Central memory CD8-positive, alpha-beta T cell (primary cell): ENCODE data around the gene B4GALT1.

Experiments used
- ATAC-seq: fragments of 150-1000 bp; cut with Tn5 transposase; replicated peaks from 2 replicates; pipeline ENCODE4 v1.10.0; 2022; ENCODE audit warnings: mild to moderate bottlenecking, moderate FRiP score, moderate number of reproducible peaks; ENCODE audit not compliant: poor library complexity, severe bottlenecking; ENCODE audit errors: extremely low read depth
- DNase-seq, 2 donors: peaks; one replicate each; pipeline ENCODE4 v3.0.0; 2021; ENCODE audit warnings: low spot score in 2 of 2
- H3K27ac Mint-ChIP-seq: one replicate; pipeline ENCODE4 v1.8.0; 2022; ENCODE audit warnings: low read depth, mild to moderate bottlenecking, moderate library complexity, mixed read lengths
- H3K27me3 Mint-ChIP-seq: one replicate; pipeline ENCODE4 v1.8.0; 2022; ENCODE audit warnings: mixed read lengths
- H3K36me3 Mint-ChIP-seq: one replicate; pipeline ENCODE4 v1.8.0; 2022; ENCODE audit warnings: mild to moderate bottlenecking, moderate library complexity, mixed read lengths; ENCODE audit not compliant: insufficient read depth
- H3K4me1 Mint-ChIP-seq: one replicate; pipeline ENCODE4 v1.8.0; 2022; ENCODE audit warnings: mixed read lengths
- H3K4me3 Mint-ChIP-seq: one replicate; pipeline ENCODE4 v1.8.0; 2022; ENCODE audit warnings: mild to moderate bottlenecking, moderate library complexity, mixed read lengths
- H3K9me3 Mint-ChIP-seq: one replicate; pipeline ENCODE4 v1.8.0; 2022; ENCODE audit warnings: mixed read lengths

B4GALT1 gene

DNA sequence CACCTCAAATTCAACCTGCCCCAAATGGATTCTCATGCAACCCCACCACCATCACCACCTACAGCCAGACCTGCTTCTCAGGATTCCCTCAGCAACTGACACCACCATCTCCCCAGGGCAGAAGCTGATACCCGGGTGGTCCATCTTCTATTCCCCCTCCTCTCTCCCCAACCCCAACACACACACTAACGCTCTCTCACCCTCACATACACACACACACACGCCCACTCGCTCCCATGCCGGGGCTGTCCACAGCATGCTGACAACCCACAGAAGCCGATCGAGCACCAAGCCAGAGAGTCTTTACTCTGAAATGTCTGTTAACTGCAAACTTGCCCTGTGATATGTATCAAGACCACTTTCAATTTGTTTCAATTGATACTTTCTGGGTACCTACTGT is 28.4 kb downstream of the B4GALT1 start:
- ATAC-seq (no peak), DNase-seq (no peak)
- peak overlapping the region; percentile 49 for H3K4me3 Mint-ChIP-seq
- H3K9me3 Mint-ChIP-seq, result no peaks in the 10 kb centered on the region
- H3K4me1 Mint-ChIP-seq, result peaks cover 78% of the 10 kb centered on the region
- peaks cover 49% of the 10 kb centered on the region for H3K36me3 Mint-ChIP-seq
- H3K27ac Mint-ChIP-seq, result peak overlapping the region; percentile 91
- H3K27me3 Mint-ChIP-seq, result no peaks in the 10 kb centered on the region

DNA sequence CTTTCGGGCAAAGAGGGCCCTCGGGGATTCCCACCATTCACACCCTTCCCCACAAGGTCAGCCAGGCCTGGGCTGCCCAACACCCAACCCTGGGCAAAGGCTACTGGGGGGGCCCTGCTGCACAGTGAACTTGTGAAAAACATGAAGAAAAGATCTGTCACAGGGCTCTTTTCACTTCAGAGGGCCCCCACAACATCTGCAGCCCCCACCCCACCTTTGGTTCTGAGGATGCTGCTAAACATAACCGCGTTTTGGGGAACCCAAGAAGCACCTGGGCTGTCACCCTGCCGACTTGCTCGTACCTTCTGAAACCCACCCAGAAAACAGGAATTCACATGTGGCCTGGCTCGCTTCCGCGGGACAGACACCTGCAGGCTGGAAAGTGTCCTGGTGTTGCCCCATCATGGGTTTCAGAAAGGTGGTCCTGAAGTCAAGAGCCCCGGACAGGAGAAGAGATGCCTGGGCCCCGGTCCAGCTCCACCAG is 29.3 kb downstream of the B4GALT1 start:
- Mint-ChIP-seq H3K4me1 (peaks cover 78% of the 10 kb centered on the region), H3K4me3 (peak overlapping the region; percentile 49), H3K27ac (peak overlapping the region; percentile 91), H3K9me3 (no peaks in the 10 kb centered on the region), H3K36me3 (peaks cover 55% of the 10 kb centered on the region), H3K27me3 (no peaks in the 10 kb centered on the region)
- DNase-seq, result no peak
- ATAC-seq, result peak; percentile 5

DNA sequence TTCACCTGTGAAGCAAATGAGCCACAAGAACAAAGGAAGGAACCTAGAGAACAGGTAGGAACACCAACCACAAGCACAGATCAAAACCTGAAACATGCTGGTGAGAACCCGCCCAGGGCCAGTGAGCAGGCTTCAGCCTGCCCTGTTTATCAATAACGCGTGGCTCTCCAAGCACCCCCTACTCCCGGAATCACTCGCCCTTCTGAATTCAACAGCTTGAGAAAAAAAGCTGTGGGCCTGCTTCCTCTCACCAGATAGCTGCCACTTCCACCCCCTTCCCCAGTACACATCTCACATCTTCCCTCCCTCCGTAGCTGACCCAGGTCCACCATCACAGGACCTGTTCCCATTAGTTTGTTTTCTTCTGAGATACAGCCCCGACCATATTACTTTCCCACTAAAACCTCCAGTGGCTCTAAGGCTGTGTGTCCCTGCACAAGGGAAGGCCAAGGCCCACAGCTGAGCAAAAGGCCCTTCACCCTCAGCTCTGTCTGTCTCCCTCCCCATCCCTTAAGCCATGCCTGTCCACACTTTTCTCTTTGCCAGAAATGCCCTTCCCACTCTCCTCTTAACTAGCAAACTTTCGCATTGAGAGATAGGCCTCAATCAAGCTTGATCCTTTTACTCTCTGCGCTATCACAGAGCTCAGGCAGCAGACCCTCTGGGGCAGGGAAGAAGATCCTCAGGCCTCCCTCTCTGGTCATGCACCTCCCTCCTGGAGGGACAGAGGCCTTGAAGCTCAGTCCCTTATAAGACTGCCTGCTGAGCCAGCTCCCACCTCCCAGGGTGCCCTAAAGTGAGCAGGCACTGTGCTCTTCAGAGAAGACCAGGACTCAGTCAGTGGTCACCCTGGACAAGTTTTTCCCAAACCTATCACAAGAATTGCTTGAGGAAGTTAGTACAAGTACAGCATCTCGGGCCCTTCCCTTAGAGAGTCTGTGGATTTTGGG is 30.1 kb downstream of the B4GALT1 start:
- DNase-seq (no peak), ATAC-seq (no peak)
- Mint-ChIP-seq H3K27me3 (no peaks in the 10 kb centered on the region), H3K36me3 (peaks cover 56% of the 10 kb centered on the region), H3K4me3 (peak overlapping the region; percentile 49), H3K4me1 (peaks cover 73% of the 10 kb centered on the region), H3K9me3 (no peaks in the 10 kb centered on the region), H3K27ac (peak overlapping the region; percentile 91)

DNA sequence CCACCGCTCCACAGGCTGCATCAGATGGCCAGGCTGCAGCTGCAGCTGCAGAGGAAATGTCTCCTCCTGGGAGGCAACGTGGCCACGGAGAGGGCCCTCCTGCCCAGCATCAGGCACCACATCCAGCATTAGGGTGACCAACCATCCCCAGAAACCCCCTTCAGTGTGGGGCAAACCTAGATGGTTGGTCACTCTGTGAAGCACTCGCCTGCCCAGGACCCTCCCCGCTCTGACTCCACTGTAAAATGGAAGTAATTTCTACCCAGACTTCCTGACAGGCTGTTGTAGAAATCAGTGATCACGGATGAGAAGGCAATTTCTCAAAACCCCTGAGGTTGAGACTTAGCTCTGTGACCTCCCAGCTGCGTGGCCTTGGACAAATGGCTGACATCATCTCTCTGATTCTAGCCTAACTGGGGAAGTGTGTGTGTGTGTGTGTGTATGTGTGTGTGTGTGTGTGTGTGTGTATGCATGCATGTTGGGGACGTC is 31.6 kb downstream of the B4GALT1 start:
- DNase-seq, result no peak
- peaks cover 59% of the 10 kb centered on the region for H3K36me3 Mint-ChIP-seq
- peaks cover 73% of the 10 kb centered on the region for H3K4me1 Mint-ChIP-seq
- H3K4me3 Mint-ChIP-seq, result peak overlapping the region; percentile 49
- H3K9me3 Mint-ChIP-seq, result no peaks in the 10 kb centered on the region
- ATAC-seq, result no peak
- peak overlapping the region; percentile 91 for H3K27ac Mint-ChIP-seq
- no peaks in the 10 kb centered on the region for H3K27me3 Mint-ChIP-seq

DNA sequence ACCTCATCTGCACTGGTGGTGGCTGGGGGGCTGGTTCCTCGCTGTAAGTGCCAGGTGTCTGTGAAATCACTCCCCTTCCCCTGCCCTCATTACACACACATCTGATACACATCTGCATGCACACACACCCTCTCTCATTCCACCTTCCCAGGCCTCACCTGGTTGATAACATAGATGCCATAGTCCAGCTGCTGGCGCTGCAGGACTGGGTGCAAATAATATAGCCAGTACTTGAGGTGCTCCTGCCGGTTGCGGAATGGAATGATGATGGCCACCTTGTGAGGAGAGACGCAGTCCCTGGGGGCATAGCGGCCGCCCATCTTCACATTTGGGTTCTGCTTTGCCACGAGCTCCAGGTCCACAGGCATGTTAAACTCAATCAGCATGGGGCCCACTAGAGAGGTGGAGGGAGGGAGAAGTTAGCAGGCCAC is 32.1 kb downstream of the B4GALT1 start:
- H3K27ac Mint-ChIP-seq, result peak overlapping the region; percentile 91
- peaks cover 77% of the 10 kb centered on the region for H3K4me1 Mint-ChIP-seq
- H3K36me3 Mint-ChIP-seq, result peaks cover 60% of the 10 kb centered on the region
- DNase-seq, result no peak
- H3K4me3 Mint-ChIP-seq, result peak overlapping the region; percentile 49
- no peak for ATAC-seq
- no peaks in the 10 kb centered on the region for H3K27me3 Mint-ChIP-seq
- H3K9me3 Mint-ChIP-seq, result no peaks in the 10 kb centered on the region

DNA sequence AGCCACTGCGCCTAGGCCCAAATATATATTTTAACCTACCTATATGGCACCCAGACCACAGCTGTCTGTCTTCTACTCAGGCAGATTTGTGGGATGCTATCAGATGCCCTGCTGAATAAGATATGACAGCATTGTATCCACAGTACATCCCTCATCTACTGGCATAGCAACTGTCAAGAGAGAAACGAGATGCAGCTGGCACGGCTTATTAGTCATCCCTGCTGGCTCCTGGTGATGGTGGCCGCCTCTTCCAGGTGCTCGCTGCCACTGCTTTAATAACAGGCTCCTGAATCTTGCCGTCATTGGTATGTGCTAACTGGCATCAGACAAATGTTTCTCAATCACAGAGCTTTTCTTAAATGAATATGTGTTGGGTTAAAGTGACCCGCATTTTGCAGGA is 34.0 kb downstream of the B4GALT1 start:
- H3K36me3 Mint-ChIP-seq, result peaks cover 65% of the 10 kb centered on the region
- no peak overlapping the region for H3K4me3 Mint-ChIP-seq
- ATAC-seq (no peak), DNase-seq (no peak)
- no peaks in the 10 kb centered on the region for H3K27me3 Mint-ChIP-seq
- peak overlapping the region; percentile 54 for H3K27ac Mint-ChIP-seq
- no peaks in the 10 kb centered on the region for H3K9me3 Mint-ChIP-seq
- peaks cover 78% of the 10 kb centered on the region for H3K4me1 Mint-ChIP-seq

DNA sequence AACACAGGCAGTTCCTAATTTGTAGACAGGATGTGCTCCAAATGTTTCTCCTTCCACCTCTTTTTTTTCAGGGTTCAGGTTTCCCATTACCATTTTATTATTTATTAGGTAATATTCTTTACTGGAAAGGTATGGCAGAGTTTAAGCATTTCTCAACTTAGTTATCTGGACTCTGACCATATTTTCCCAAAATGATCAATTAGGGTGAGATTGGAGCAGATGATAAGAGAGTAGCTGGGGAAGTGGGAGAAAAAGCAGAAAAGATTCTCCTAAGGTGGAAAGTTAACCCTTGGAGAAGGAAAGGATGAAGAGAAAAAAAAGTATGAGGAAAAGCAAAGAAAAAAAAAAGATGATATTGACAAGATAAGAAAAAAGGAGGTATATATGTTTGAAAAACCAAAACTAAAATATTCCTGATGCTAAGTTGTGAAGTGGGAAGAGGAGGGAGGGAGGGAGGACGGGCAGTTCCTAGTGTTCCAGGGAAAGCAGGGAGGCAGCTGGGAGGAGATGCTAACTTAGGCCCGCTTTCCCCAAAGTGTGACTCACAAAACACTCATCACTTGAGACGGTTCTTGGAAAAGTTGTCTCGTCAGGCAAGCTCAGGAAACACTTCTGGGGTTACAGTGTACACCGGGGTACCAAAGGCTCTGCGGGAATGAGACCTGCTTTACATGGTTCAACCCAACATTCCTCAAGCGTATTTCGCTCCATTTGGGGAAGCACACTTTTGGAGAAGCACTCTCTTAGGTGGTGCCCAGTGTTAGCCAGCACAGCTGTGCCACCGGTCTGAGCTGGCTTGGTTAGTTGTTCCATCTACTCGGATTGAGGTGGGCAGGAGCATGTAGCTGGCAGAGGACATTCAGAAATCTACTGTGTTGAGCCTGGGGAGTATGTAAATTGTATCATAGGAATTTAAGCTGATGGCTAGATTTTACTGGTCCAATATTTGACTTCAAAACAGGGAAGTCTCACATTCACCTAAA is 35.1 kb downstream of the B4GALT1 start:
- H3K36me3 Mint-ChIP-seq, result peaks cover 69% of the 10 kb centered on the region
- no peak for DNase-seq
- H3K4me1 Mint-ChIP-seq, result peaks cover 77% of the 10 kb centered on the region
- ATAC-seq, result no peak
- H3K27me3 Mint-ChIP-seq, result no peaks in the 10 kb centered on the region
- H3K4me3 Mint-ChIP-seq, result peak overlapping the region; percentile 10
- no peaks in the 10 kb centered on the region for H3K9me3 Mint-ChIP-seq
- peak overlapping the region; percentile 100 for H3K27ac Mint-ChIP-seq

DNA sequence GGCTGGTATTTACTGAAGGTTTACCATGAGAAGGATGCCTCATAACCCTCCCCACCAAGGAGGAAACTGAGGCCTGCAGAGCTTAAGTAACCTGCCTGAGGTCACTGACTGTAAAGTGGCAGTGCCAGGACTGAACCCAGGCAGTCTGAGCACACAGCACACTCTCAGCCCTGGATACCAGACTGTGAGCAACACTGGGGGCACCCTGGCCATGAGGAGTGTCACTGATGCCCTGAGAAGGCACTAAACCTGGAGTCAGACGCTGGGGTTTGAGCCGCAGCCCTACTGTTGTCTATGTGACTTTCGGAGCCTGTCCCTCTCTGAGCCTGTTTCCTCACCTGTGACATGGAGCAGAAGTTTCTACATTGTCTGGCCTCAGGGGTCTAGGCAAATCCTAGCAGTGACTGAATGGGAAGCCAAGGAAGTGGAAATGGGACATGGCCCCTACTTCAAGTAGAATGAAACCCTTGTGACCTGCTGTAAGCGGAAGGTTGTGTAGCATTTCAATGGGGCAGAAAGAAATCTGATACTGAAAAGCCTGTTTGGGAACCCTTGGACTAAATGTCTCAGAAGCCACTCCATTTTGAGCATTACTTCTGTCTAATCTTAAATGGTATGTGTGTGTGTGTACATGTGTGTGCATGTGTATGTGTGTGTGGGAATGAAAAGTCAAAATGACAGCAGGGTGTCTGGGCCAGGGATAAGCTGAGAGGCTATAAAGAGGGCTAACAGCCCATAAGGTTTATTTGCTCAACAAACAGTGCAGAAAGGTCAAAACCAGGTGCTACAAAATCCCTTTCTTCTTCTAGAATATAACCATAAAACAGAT is 36.0 kb downstream of the B4GALT1 start:
- H3K36me3 Mint-ChIP-seq, result peaks cover 66% of the 10 kb centered on the region
- peak; percentile 41 for ATAC-seq
- peaks cover 72% of the 10 kb centered on the region for H3K4me1 Mint-ChIP-seq
- DNase-seq, result no peak
- no peaks in the 10 kb centered on the region for H3K27me3 Mint-ChIP-seq
- peak overlapping the region; percentile 77 for H3K4me3 Mint-ChIP-seq
- H3K27ac Mint-ChIP-seq, result peak overlapping the region; percentile 100
- no peaks in the 10 kb centered on the region for H3K9me3 Mint-ChIP-seq

DNA sequence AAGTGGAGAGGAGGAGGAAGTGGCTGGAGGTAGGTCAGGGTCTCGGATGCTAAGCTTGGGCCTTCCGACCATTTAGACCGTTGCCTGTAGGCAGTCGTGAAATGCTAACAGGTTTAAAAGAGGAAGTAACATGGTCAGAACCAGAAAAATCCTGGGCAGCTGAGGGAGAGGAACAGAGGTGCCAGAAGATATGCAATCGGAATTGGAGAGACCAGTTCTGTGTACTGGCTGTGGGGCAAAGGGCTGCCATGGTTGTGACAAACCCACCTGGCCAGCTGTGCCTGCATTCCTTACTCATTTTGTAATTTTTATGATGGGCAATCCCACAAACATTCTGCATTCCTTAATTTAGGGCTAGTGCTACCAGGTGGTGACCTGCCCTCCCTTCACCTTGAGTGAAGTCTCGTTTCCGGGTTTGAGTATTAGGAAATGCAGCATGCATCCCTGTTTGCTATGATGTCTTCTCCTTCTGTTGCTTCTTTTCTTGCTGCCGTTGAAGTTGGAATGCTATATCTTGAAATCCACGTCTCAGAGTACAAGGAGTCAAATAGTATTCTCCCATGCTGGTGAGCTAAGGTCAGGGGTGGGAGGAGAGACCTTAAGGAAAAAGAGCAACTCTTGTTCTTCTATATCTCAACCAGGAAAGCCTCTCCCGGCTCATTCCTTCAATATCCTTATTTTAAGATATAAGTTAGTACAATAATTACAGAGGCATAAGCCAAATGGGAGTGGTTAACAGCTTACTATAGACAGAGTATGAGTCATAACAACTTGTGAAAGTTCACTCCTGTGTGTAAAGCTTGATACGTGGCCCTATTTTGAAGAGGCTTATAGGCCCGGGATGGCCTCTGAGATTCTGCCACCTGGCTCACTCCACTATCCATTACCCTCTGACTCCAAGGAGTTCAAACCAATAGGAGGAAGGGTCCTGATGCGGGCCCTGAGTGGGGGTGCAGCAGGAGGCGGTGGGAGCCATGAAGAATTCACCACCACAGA is 37.0 kb downstream of the B4GALT1 start:
- Mint-ChIP-seq H3K4me3 (peak overlapping the region; percentile 77), H3K27me3 (no peaks in the 10 kb centered on the region), H3K4me1 (peaks cover 70% of the 10 kb centered on the region), H3K27ac (peak overlapping the region; percentile 100), H3K9me3 (no peaks in the 10 kb centered on the region), H3K36me3 (peaks cover 64% of the 10 kb centered on the region)
- DNase-seq, result no peak
- peak; percentile 96 for ATAC-seq

DNA sequence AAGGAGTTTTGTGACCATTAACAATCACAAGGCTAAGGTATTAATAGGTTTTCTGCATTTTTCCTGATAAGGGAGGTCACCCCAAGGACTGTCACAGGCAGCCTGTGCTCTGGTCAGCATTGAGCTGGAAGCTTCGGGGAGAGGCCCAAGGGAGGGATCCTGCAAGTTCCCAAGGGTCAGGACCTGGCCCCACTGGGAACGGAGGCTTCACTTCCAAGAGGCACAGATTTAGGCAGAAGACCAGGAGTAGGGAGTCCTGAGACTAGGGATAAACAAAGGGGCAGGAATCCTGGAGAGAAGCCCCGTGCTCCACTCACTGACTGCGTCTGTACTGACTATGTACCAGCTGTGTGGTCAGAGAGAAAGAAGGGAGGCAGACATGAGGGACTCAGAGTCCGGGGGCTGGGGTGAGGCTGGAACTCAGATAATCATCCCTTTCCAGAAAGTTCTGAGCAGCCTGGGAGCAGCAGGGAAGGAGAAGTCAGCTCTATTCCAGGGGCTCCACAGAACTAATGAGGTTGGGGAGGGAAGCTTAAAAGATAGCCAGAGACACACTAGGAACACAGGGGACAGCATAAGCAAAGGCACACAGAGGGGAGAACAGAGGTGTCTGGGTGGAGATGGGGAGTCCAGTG is 37.8 kb downstream of the B4GALT1 start:
- no peak overlapping the region for H3K4me3 Mint-ChIP-seq

More for the DNA sequence above, 37.8 kb downstream of the B4GALT1 start:
- Mint-ChIP-seq H3K36me3 (peaks cover 66% of the 10 kb centered on the region), H3K27ac (peak overlapping the region; percentile 100), H3K9me3 (no peaks in the 10 kb centered on the region), H3K27me3 (no peaks in the 10 kb centered on the region), H3K4me1 (peaks cover 75% of the 10 kb centered on the region)
- ATAC-seq (no peak), DNase-seq (no peak)
